ENCODE data around the gene SLC9A9.

The SLC9A9 gene

GRCh38 chr3:143736205-143736997, 111.9 kb downstream of the SLC9A9 start:
- H3K27me3 ChIP-seq (replicated peaks) = no peaks in the 10 kb centered on the region
- H3K4me3 ChIP-seq (ENCODE audit: low read depth, low read length) = no peak overlapping the region
- H3K36me3 ChIP-seq (replicated peaks) = no peaks in the 10 kb centered on the region
- no peak overlapping the region for H3K27ac ChIP-seq
- in situ Hi-C loops (cut with HindIII; ENCODE audit: low pct_ligation_motif_present, low sequenced_read_pairs) = no loop called here
- no peak for DNase-seq
- no peak for TF ChIP-seq CTCF (IDR thresholded peaks at IDR 0.05; ENCODE audit: low read depth, low read length, missing control alignments)

GRCh38 chr3:143731776-143732175, 116.5 kb downstream of the SLC9A9 start:
- in situ Hi-C loops (cut with HindIII; ENCODE audit: low pct_ligation_motif_present, low sequenced_read_pairs) = no loop called here
- H3K36me3 ChIP-seq (replicated peaks) = no peaks in the 10 kb centered on the region
- H3K4me3 ChIP-seq (ENCODE audit: low read depth, low read length) = no peak overlapping the region
- TF ChIP-seq CTCF (IDR thresholded peaks at IDR 0.05; ENCODE audit: low read depth, low read length, missing control alignments) = no peak
- H3K27ac ChIP-seq = no peak overlapping the region
- no peaks in the 10 kb centered on the region for H3K27me3 ChIP-seq (replicated peaks)
- DNase-seq = no peak

GRCh38 chr3:143731320-143731719, 116.9 kb downstream of the SLC9A9 start:
- no peak for TF ChIP-seq CTCF (IDR thresholded peaks at IDR 0.05; ENCODE audit: low read depth, low read length, missing control alignments)
- no peak for DNase-seq
- Histone ChIP-seq H3K4me3 (ENCODE audit: low read depth, low read length) (no peak overlapping the region), H3K27ac (no peak overlapping the region), H3K36me3 (replicated peaks) (no peaks in the 10 kb centered on the region), H3K27me3 (replicated peaks) (no peaks in the 10 kb centered on the region)
- in situ Hi-C loops (cut with HindIII; ENCODE audit: low pct_ligation_motif_present, low sequenced_read_pairs) = no loop called here

GRCh38 chr3:143727391-143727790, 120.9 kb downstream of the SLC9A9 start:
- in situ Hi-C loops (cut with HindIII; ENCODE audit: low pct_ligation_motif_present, low sequenced_read_pairs) = no loop called here
- no peaks in the 10 kb centered on the region for H3K27me3 ChIP-seq (replicated peaks)
- no peaks in the 10 kb centered on the region for H3K36me3 ChIP-seq (replicated peaks)
- DNase-seq = no peak
- no peak overlapping the region for H3K27ac ChIP-seq
- no peak overlapping the region for H3K4me3 ChIP-seq (ENCODE audit: low read depth, low read length)
- TF ChIP-seq CTCF (IDR thresholded peaks at IDR 0.05; ENCODE audit: low read depth, low read length, missing control alignments) = no peak

DNA sequence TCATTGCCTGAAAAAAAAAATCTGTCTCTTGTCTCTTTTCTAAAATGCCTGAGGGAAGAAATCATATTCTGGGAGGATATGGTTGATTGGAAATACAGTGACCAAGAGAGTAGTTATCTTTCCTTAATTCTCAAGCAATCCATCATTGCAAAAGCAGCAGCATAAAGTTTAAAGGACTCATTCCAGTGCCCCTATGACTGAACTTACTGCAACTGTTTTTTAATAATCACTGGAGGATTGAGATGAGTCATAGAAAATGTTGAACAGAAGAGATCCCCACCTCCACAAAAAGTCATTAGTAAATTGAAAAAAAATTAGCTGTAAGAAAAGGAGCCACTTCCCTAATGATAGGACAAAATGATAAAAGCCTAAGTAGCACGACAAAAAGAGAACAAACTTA, 121.5 kb downstream of the SLC9A9 start:
- no peak overlapping the region for H3K4me3 ChIP-seq (ENCODE audit: low read depth, low read length)
- H3K36me3 ChIP-seq (replicated peaks) = no peaks in the 10 kb centered on the region
- no peak for TF ChIP-seq CTCF (IDR thresholded peaks at IDR 0.05; ENCODE audit: low read depth, low read length, missing control alignments)
- H3K27ac ChIP-seq = no peak overlapping the region
- no peaks in the 10 kb centered on the region for H3K27me3 ChIP-seq (replicated peaks)
- no peak for DNase-seq
- in situ Hi-C loops (cut with HindIII; ENCODE audit: low pct_ligation_motif_present, low sequenced_read_pairs) = no loop called here

- no peak overlapping the region for H3K4me3 ChIP-seq (ENCODE audit: low read depth, low read length)
- in situ Hi-C loops (cut with HindIII; ENCODE audit: low pct_ligation_motif_present, low sequenced_read_pairs) = no loop called here
Observed at GRCh38 chr3:143720381-143720780, 127.9 kb downstream of the SLC9A9 start.

More at GRCh38 chr3:143720381-143720780, 127.9 kb downstream of the SLC9A9 start:
- no peak for TF ChIP-seq CTCF (IDR thresholded peaks at IDR 0.05; ENCODE audit: low read depth, low read length, missing control alignments)
- no peak overlapping the region for H3K27ac ChIP-seq
- no peak for DNase-seq
- H3K36me3 ChIP-seq (replicated peaks) = no peaks in the 10 kb centered on the region
- H3K27me3 ChIP-seq (replicated peaks) = no peaks in the 10 kb centered on the region
